Effector memory CD8-positive, alpha-beta T cell (primary cell): Measurements from ENCODE around the gene PIGC.

Experiments
- ATAC-seq: fragments of 150-1000 bp; cut with Tn5 transposase; replicated peaks from 2 replicates; pipeline ENCODE4 v1.10.0; 2021; ENCODE audit warnings: mild to moderate bottlenecking, moderate library complexity
- DNase-seq, 3 experiments: peaks; one replicate each; pipeline ENCODE4 v3.0.0; 2021
- H3K27ac Mint-ChIP-seq, 2 donors: one replicate each; pipeline ENCODE4 v1.8.0; 2022; ENCODE audit warnings: mild to moderate bottlenecking in 2 of 2, mixed read lengths in 2 of 2, moderate library complexity in 2 of 2
- H3K27me3 Mint-ChIP-seq, 2 donors: one replicate each; pipeline ENCODE4 v1.8.0; 2022; ENCODE audit warnings: mixed read lengths in 2 of 2
- H3K36me3 Mint-ChIP-seq: one replicate; pipeline ENCODE4 v1.8.0; 2022; ENCODE audit warnings: mild to moderate bottlenecking, moderate library complexity, mixed read lengths; ENCODE audit not compliant: insufficient read depth
- H3K4me1 Mint-ChIP-seq, 2 donors: one replicate each; pipeline ENCODE4 v1.8.0; 2022; ENCODE audit warnings: low read depth in 2 of 2, mixed read lengths in 2 of 2
- H3K4me3 Mint-ChIP-seq, 2 donors: one replicate each; pipeline ENCODE4 v1.8.0; 2022; ENCODE audit warnings: mild to moderate bottlenecking in 2 of 2, mixed read lengths in 2 of 2, moderate library complexity in 2 of 2
- H3K9me3 Mint-ChIP-seq, 2 donors: one replicate each; pipeline ENCODE4 v1.8.0; 2022; ENCODE audit warnings: mixed read lengths in 2 of 2

PIGC gene

GRCh38 chr1:172476218-172476811 is 32.4 kb upstream of the PIGC start:
- no peaks in the 10 kb centered on the region for H3K9me3 Mint-ChIP-seq
- H3K27ac Mint-ChIP-seq = no peak overlapping the region
- peaks cover 10 to 19% of the 10 kb centered on the region in 2 donors for H3K27me3 Mint-ChIP-seq
- H3K4me3 Mint-ChIP-seq = no peak overlapping the region
- DNase-seq (no peak), ATAC-seq (no peak)
- H3K36me3 Mint-ChIP-seq = no peaks in the 10 kb centered on the region
- H3K4me1 Mint-ChIP-seq = no peaks in the 10 kb centered on the region

- H3K9me3 Mint-ChIP-seq = no peaks in the 10 kb centered on the region
- H3K27ac Mint-ChIP-seq = no peak overlapping the region
- H3K27me3 Mint-ChIP-seq = peaks cover 0 to 10% of the 10 kb centered on the region in 2 donors
- ATAC-seq (no peak), DNase-seq (no peak)
- H3K4me3 Mint-ChIP-seq = no peak overlapping the region
- H3K36me3 Mint-ChIP-seq = no peaks in the 10 kb centered on the region
- H3K4me1 Mint-ChIP-seq = no peaks in the 10 kb centered on the region
Measured at GRCh38 chr1:172473842-172474241, 30.0 kb upstream of the PIGC start.

- Mint-ChIP-seq H3K4me1 (no peaks in the 10 kb centered on the region), H3K27me3 (peaks cover 0 to 10% of the 10 kb centered on the region in 2 donors), H3K4me3 (no peak overlapping the region), H3K9me3 (no peaks in the 10 kb centered on the region), H3K36me3 (no peaks in the 10 kb centered on the region), H3K27ac (no peak overlapping the region)
- DNase-seq = no peak
- no peak for ATAC-seq
Measured at GRCh38 chr1:172473302-172473701, 29.4 kb upstream of the PIGC start.

GRCh38 chr1:172472495-172472894 is 28.6 kb upstream of the PIGC start:
- ATAC-seq (no peak), DNase-seq (no peak)
- H3K36me3 Mint-ChIP-seq = no peaks in the 10 kb centered on the region
- peaks cover 0 to 10% of the 10 kb centered on the region in 2 donors for H3K27me3 Mint-ChIP-seq
- H3K4me3 Mint-ChIP-seq = no peak overlapping the region
- no peaks in the 10 kb centered on the region for H3K9me3 Mint-ChIP-seq
- H3K4me1 Mint-ChIP-seq = no peaks in the 10 kb centered on the region
- H3K27ac Mint-ChIP-seq = no peak overlapping the region

GRCh38 chr1:172471666-172472065 is 27.8 kb upstream of the PIGC start:
- Mint-ChIP-seq H3K4me3 (no peak overlapping the region), H3K27me3 (peaks cover 0 to 10% of the 10 kb centered on the region in 2 donors), H3K4me1 (no peaks in the 10 kb centered on the region), H3K27ac (no peak overlapping the region), H3K9me3 (no peaks in the 10 kb centered on the region), H3K36me3 (no peaks in the 10 kb centered on the region)
- DNase-seq (no peak), ATAC-seq (no peak)

- no peak overlapping the region for H3K4me3 Mint-ChIP-seq
- no peaks in the 10 kb centered on the region for H3K9me3 Mint-ChIP-seq
- no peak for DNase-seq
Measured at GRCh38 chr1:172470149-172470548, 26.3 kb upstream of the PIGC start.

GRCh38 chr1:172469717-172470116 is 25.8 kb upstream of the PIGC start:
- Mint-ChIP-seq H3K27me3 (peaks cover 6 to 10% of the 10 kb centered on the region in 2 donors), H3K4me3 (no peak overlapping the region), H3K27ac (no peak overlapping the region), H3K4me1 (no peaks in the 10 kb centered on the region), H3K36me3 (no peaks in the 10 kb centered on the region), H3K9me3 (no peaks in the 10 kb centered on the region)
- ATAC-seq (no peak), DNase-seq (no peak)

More at GRCh38 chr1:172470149-172470548, 26.3 kb upstream of the PIGC start:
- no peak for ATAC-seq
- Mint-ChIP-seq H3K36me3 (no peaks in the 10 kb centered on the region), H3K27ac (no peak overlapping the region), H3K4me1 (no peaks in the 10 kb centered on the region), H3K27me3 (peaks cover 5 to 10% of the 10 kb centered on the region in 2 donors)

- Mint-ChIP-seq H3K4me1 (no peaks in the 10 kb centered on the region), H3K27ac (no peak overlapping the region), H3K9me3 (no peaks in the 10 kb centered on the region), H3K4me3 (no peak overlapping the region), H3K36me3 (no peaks in the 10 kb centered on the region), H3K27me3 (peaks cover 6 to 10% of the 10 kb centered on the region in 2 donors)
- DNase-seq (no peak), ATAC-seq (no peak)
Measured at GRCh38 chr1:172468296-172468695, 24.4 kb upstream of the PIGC start.

- Mint-ChIP-seq H3K27me3 (peaks cover 6 to 10% of the 10 kb centered on the region in 2 donors), H3K9me3 (no peaks in the 10 kb centered on the region), H3K27ac (no peak overlapping the region), H3K36me3 (no peaks in the 10 kb centered on the region), H3K4me3 (no peak overlapping the region), H3K4me1 (no peaks in the 10 kb centered on the region)
- ATAC-seq = no peak
- no peak for DNase-seq
Measured at GRCh38 chr1:172467446-172467845, 23.6 kb upstream of the PIGC start.

GRCh38 chr1:172466795-172467407 is 23.0 kb upstream of the PIGC start:
- ATAC-seq (no peak), DNase-seq (no peak)
- Mint-ChIP-seq H3K9me3 (no peaks in the 10 kb centered on the region), H3K27ac (no peak overlapping the region), H3K36me3 (no peaks in the 10 kb centered on the region), H3K4me1 (no peaks in the 10 kb centered on the region), H3K27me3 (peaks cover 5 to 6% of the 10 kb centered on the region in 2 donors), H3K4me3 (no peak overlapping the region)

- ATAC-seq = no peak
- Mint-ChIP-seq H3K4me3 (no peak overlapping the region), H3K27ac (no peak overlapping the region), H3K27me3 (peaks cover 0 to 6% of the 10 kb centered on the region in 2 donors), H3K4me1 (no peaks in the 10 kb centered on the region), H3K36me3 (no peaks in the 10 kb centered on the region), H3K9me3 (no peaks in the 10 kb centered on the region)
- DNase-seq = no peak
Measured at GRCh38 chr1:172465617-172466016, 21.7 kb upstream of the PIGC start.

GRCh38 chr1:172460887-172461315 is 17.0 kb upstream of the PIGC start:
- H3K36me3 Mint-ChIP-seq = no peaks in the 10 kb centered on the region
- H3K9me3 Mint-ChIP-seq = no peaks in the 10 kb centered on the region
- DNase-seq (no peak), ATAC-seq (no peak)
- H3K27ac Mint-ChIP-seq = no peak overlapping the region
- H3K4me3 Mint-ChIP-seq = no peak overlapping the region
- no peaks in the 10 kb centered on the region for H3K4me1 Mint-ChIP-seq
- peaks cover 6 to 9% of the 10 kb centered on the region in 2 donors for H3K27me3 Mint-ChIP-seq

GRCh38 chr1:172460177-172460576 is 16.3 kb upstream of the PIGC start:
- Mint-ChIP-seq H3K4me3 (no peak overlapping the region), H3K9me3 (no peaks in the 10 kb centered on the region), H3K27ac (no peak overlapping the region), H3K4me1 (no peaks in the 10 kb centered on the region), H3K27me3 (peaks cover under 1 to 15% of the 10 kb centered on the region in 2 donors), H3K36me3 (no peaks in the 10 kb centered on the region)
- ATAC-seq = no peak
- no peak for DNase-seq

- no peak overlapping the region for H3K4me3 Mint-ChIP-seq
- H3K4me1 Mint-ChIP-seq = no peaks in the 10 kb centered on the region
- no peak overlapping the region for H3K27ac Mint-ChIP-seq
- H3K27me3 Mint-ChIP-seq = peaks cover 0 to 23% of the 10 kb centered on the region in 2 donors
- DNase-seq (no peak), ATAC-seq (no peak)
- H3K9me3 Mint-ChIP-seq = no peaks in the 10 kb centered on the region
- no peaks in the 10 kb centered on the region for H3K36me3 Mint-ChIP-seq
Measured at GRCh38 chr1:172457479-172458130, 13.7 kb upstream of the PIGC start.
